Measurements from ENCODE around the gene LYRM7.
"Not testable (repeated sequence)": the region's sequence is repeated elsewhere in the genome, so short reads cannot be mapped to it uniquely, and the experiment has no call there.

LYRM7 gene

GRCh38 chr5:131180407-131180806 is 9.7 kb downstream of the LYRM7 start:
- DNase-seq (ENCODE audit: low read depth in 2 of 2): no peak

GRCh38 chr5:131182839-131183238 is 12.1 kb downstream of the LYRM7 start:
- no peak for DNase-seq (ENCODE audit: low read depth in 2 of 2)

DNA sequence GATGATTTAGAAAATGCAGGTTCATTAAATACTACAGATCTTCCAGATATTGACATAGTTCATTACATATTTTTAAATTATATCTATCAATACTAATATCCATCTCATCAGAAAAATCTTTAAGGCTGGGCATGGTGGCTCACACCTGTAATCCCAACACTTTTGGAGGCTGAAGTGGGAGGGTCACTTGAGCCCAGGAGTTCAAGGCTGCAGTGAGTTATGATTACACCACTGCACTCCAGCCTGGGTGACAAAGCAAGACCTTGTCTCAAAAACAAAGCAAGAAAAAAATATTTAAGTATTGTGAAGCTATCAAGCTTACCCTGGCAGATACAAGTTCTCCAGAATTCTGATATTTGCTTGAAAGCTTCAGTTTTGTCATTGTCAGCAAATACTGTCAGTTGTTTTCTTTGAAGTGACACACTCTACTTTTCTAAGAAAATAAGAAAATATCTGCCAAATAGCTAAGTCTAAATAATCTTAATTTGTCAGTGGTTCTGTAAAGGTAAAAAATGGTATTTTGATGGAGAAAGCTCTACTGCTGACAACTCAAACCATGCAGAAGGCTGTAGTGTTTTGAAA is 14.9 kb downstream of the LYRM7 start:
- no peak for DNase-seq (ENCODE audit: low read depth in 2 of 2)

DNA sequence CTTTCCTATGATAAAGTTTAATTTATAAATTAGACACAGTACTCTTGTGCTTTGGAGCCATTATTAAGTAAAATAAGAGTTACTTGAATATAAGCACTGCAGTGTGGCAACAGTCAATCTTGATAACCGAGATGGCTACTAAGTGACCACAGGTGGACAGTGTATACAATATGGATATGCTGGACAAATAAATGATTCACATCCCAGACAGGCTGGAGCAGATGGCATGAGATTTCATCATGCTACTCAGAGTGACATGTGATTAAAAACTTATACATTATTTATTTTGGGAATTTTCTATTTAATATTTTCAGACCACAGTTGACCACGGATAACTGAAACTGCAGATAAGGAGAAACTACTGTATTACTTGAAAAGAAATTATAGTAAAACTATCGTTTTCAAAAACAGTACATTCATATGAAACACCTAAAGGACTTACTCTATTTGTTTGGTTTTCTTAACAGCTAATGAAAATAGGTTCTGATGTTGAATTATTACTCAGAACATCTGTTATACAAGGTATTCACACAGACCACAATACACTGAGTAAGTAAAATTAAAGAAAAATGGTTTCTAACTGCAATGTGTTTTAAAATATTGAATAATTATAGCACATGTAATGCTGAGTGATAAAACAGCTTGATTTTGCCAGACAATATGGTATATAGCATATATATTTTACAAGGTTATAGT is 16.0 kb downstream of the LYRM7 start:
- no peak for DNase-seq (ENCODE audit: low read depth in 2 of 2)

- no peak for DNase-seq (ENCODE audit: low read depth in 2 of 2)
Measured at GRCh38 chr5:131193106-131193505, 22.4 kb downstream of the LYRM7 start.

GRCh38 chr5:131193897-131194296 is 23.2 kb downstream of the LYRM7 start:
- DNase-seq (ENCODE audit: low read depth in 2 of 2): not testable (repeated sequence)

- DNase-seq (ENCODE audit: low read depth in 2 of 2): no peak
Measured at GRCh38 chr5:131194725-131195124, 24.0 kb downstream of the LYRM7 start.

DNA sequence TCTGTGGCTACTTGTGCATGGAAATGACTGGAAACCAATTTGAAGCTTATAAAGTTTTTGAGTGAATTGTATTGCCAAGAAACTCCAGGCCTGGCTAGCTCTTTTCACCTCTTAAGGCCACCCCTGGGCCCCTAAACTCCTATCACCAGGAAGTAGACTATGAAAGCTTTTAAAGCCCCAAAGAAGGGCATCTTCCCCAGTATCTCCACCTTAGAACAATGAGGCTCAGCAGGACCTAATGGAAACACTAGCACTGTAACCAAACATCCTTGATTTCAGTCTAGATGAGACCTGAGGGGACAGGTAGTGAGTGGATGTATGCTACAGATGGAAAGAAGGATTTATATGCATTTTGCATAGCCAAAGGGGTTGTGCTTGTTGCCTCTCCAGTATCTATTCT is 25.0 kb downstream of the LYRM7 start:
- DNase-seq (ENCODE audit: low read depth in 2 of 2): no peak

DNA sequence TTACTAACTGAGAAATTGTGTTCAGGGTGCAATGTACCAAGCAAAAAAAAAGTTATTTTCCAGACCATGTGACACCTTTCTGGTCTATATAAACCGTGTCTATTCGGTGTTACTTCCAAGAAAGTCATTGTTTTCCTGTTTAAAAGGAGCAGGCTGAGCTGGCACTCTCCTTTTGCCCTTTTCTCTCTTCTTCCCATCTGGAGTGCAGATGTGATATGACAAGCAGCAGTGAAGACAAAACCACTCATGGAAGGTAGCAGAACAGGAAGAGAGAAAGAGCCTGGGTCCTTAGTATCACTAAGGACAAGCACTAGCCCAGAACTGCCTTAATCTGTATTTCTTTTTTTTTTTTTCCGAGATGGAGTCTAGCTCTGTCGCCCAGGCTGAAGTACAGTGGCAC is 25.6 kb downstream of the LYRM7 start:
- DNase-seq (ENCODE audit: low read depth in 2 of 2): no peak

- DNase-seq (ENCODE audit: low read depth in 2 of 2): no peak
Measured at GRCh38 chr5:131198625-131199024, 27.9 kb downstream of the LYRM7 start.

DNA sequence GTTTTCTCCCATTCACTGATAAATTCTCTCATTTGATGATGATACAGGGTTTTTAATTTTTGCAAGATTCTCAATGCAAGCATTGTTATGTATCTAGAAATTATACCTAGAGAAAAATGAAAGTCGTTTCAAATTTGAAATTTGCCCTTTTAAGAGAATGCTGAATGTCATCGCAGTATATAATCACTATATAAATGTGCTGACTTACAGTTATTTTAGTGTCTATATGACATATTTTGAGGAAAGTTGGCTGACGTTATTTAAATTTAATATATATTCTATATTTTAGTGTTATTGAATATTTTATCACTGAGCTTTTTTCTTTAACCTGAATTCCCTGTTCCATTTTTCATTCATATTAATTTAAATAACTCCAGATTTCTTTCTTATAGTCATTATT is 29.8 kb downstream of the LYRM7 start:
- no peak for DNase-seq (ENCODE audit: low read depth in 2 of 2)

DNA sequence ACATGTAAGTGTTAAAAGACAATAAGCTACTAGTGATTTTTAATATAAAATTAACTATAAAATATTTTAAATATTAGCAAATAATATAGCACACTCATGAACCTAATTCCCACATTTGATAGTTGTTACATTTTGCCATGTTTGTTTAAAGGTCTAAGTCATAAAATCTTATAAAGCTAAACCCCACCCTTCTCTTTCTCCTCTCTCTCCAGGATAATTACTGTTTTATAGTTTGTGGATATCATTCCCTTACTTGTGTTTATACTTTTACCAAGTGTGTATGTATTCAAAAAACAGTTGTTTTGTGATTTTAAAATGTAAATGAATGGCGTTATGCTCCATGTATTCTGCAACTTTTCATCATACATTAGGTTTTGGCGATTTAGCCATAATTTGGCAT is 34.2 kb downstream of the LYRM7 start:
- DNase-seq (ENCODE audit: low read depth in 2 of 2): no peak

GRCh38 chr5:131206061-131206460 is 35.3 kb downstream of the LYRM7 start:
- no peak for DNase-seq (ENCODE audit: low read depth in 2 of 2)

- DNase-seq (ENCODE audit: low read depth in 2 of 2): no peak
Measured at GRCh38 chr5:131206772-131207171, 36.0 kb downstream of the LYRM7 start.

DNA sequence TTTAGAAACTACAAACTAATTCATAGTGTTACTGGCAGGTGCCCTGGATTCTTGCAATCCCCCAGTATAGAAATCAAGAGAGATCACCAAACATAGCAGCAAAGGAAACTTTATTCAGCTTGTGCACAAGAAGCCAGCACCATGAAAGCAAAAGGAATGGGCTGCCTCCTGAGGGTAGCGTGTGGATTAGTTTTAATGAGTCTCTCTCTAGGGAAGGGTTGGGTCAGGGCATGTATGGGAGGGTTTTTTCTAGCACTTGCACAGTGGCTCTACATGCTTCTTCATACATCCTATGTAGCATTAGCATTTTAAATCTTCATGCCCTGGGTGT is 38.4 kb downstream of the LYRM7 start:
- no peak for DNase-seq (ENCODE audit: low read depth in 2 of 2)

- peak; percentile 13 to 24 for DNase-seq (ENCODE audit: low read depth in 2 of 2)
Measured at GRCh38 chr5:131209506-131210150, 38.9 kb downstream of the LYRM7 start.

DNA sequence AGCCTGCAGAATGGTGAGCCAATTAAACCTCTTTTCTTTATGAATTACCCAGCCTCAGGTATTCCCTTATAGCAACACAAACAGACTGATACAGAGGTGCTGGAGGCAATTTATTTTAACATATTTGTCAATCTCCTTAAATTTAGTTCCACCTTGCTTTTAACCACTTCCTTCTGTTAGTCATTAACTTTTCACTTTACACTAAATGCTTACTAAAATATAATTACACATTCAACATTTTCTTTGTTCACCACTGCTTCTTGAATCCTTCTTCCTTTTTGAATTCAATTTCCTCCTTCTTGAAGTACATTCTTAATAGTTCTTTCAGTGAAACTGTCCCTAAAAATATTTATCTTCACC is 39.4 kb downstream of the LYRM7 start:
- DNase-seq (ENCODE audit: low read depth in 2 of 2): no peak

DNA sequence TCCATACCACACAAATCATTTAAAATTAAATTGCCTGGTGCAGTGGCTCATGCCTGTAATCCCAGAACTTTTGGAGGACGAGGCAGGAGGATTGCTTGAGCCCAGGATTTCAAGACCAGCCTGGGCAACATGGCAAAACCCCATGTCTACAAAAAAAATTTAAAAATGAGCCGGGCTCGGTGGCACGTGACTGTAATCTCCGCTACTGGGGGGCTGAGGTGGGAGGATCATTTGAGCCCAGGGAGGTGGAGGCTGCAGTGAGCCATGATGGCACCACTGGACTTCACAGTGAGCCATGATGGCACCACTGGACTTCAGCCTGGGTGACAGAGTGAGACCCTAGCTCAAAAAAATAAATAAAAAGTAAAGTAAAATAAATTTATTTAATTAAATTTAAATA is 40.9 kb downstream of the LYRM7 start:
- DNase-seq (ENCODE audit: low read depth in 2 of 2): no peak

DNA sequence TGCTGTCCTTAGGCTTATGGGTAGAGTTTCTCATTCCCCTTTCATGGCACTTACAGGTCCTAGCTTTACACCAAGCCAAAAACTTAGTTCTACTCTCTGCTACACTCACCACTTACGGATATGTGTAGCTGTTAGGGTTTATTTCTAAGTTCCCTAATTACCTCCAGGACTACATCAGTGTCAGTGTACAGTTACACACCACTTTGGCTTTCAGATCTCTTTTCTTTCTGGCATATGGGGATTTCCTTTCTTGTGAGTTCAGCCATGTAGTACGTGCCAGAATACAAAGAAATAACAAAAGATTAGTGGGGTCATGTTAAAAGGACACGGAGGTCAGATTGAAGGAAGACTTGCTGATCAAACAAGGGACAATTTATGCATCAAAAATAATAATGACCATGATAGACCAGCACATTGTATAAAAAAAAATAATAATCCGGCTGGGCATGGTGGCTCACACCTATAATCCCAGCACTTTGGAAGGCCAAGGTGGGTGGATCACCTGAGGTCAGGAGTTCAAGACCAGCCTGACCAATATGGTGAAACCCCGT is 41.8 kb downstream of the LYRM7 start:
- no peak for DNase-seq (ENCODE audit: low read depth in 2 of 2)

GRCh38 chr5:131214609-131215227 is 44.0 kb downstream of the LYRM7 start:
- no peak for DNase-seq (ENCODE audit: low read depth in 2 of 2)

DNA sequence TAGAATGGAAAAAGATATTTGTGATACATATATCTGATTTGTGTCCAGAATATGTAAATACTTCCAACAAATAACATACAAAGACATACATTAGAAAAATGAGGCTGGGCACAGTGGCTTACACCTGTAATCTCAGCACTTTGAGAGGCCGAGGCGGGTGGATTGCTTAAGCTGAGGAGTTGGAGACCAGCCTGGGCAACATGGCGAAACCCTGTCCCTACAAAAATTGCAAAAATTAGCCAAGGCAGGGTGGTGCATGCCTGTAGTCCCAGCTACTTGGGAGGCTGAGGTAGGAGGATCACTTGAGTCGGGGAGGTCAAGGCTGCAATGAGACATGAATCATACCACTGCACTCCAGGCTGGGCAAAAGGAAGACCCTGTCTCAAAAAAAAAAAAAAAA is 47.0 kb downstream of the LYRM7 start:
- no peak for DNase-seq (ENCODE audit: low read depth in 2 of 2)

GRCh38 chr5:131218392-131218791 is 47.6 kb downstream of the LYRM7 start:
- no peak for DNase-seq (ENCODE audit: low read depth in 2 of 2)

DNA sequence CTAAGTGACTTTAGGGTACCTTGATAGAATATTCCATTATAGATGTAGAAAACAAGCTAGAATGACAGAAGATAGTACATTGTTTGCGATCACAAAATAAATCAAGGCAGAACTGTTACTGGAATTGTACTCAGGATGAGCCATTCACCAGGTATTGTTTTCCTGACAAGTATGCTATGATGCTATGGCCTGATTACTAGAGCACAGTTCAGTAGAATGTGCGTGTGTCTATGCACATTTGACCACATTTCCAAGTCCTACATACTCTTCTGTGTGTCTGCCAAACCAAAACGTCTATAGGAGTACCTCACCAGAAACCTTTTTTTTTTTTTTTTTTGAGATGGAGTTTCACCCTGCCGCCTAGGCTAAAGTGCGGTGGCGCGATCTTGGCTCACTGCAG is 49.8 kb downstream of the LYRM7 start:
- no peak for DNase-seq (ENCODE audit: low read depth in 2 of 2)
